ENCODE data around the gene AOC2. TPM values are rescaled to one million over a fixed set of nuclear protein-coding genes. Genes with fewer than 3 reads are reported as not detected.

Gene AOC2
- total RNA-seq, 1 donor from 2014 or later, result 5.0 TPM

- no peak for FAIRE-seq
- H3K27me3 Mint-ChIP-seq (ENCODE audit: low read depth, unreplicated experiment), result peaks cover 1% of the 10 kb centered on the region
Observed at GRCh38 chr17:42832934-42833766, 11.2 kb upstream of the AOC2 start, which contains the start of gene PSME3. TSS of gene PSME3 (plus strand) at chr17:42833397. CDS start at chr17:42833632, 235 bp downstream.

GRCh38 chr17:42833767-42834422 lies 10.5 kb upstream of the AOC2 start:
- TF ChIP-seq EZH2 (IDR thresholded peaks at IDR 0.05; ENCODE audit: insufficient read depth, low read length) (no peak), CTCF (IDR thresholded peaks at IDR 0.05; ENCODE audit: insufficient read depth, low read depth, low read length) (no peak)
- DNase-seq (ENCODE audit: low read depth) (no peak), FAIRE-seq (no peak)
- Histone ChIP-seq H3K4me2 (ENCODE audit: low read length) (peak overlapping the region; percentile 88), H2AFZ (ENCODE audit: low read depth, low read length) (peak overlapping the region; percentile 95), H3K36me3 (ENCODE audit: insufficient read depth, low read length) (peaks cover 23% of the 10 kb centered on the region), H3K4me3 (ENCODE audit: insufficient read depth, low read depth, low read length) (peak overlapping the region; percentile 90), H3K9me3 (ENCODE audit: insufficient read depth, low read depth, low read length) (no peaks in the 10 kb centered on the region), H3K4me1 (ENCODE audit: insufficient read depth, low read length) (peaks cover 10% of the 10 kb centered on the region), H3K79me2 (ENCODE audit: insufficient read depth, low read length) (peaks cover 51% of the 10 kb centered on the region), H3K27me3 (ENCODE audit: insufficient read depth, low read length) (no peaks in the 10 kb centered on the region), H3K27ac (ENCODE audit: low read depth, low read length) (peak overlapping the region; percentile 93), H4K20me1 (ENCODE audit: insufficient read depth, low read length) (peaks cover 22% of the 10 kb centered on the region), H3K9ac (ENCODE audit: low read length) (peak overlapping the region; percentile 92)
- Mint-ChIP-seq H3K27ac (ENCODE audit: unreplicated experiment) (peak overlapping the region; percentile 89), H3K9me3 (ENCODE audit: unreplicated experiment) (no peaks in the 10 kb centered on the region), H3K4me1 (ENCODE audit: low read depth, unreplicated experiment) (peaks cover 15% of the 10 kb centered on the region), H3K4me3 (ENCODE audit: unreplicated experiment) (peak overlapping the region; percentile 96), H3K27me3 (ENCODE audit: low read depth, unreplicated experiment) (no peaks in the 10 kb centered on the region), H3K36me3 (ENCODE audit: low read depth, unreplicated experiment) (peaks cover 3% of the 10 kb centered on the region)

More at GRCh38 chr17:42832934-42833766, 11.2 kb upstream of the AOC2 start, which contains the start of gene PSME3:
- peaks cover 15% of the 10 kb centered on the region for H3K4me1 Mint-ChIP-seq (ENCODE audit: low read depth, unreplicated experiment)
- peak within 1 kb of the TSS; percentile 96 for H3K4me3 Mint-ChIP-seq (ENCODE audit: unreplicated experiment)
- peak within 1 kb of the TSS; percentile 97 for H3K27ac Mint-ChIP-seq (ENCODE audit: unreplicated experiment)
- Histone ChIP-seq H3K36me3 (ENCODE audit: insufficient read depth, low read length) (peaks cover 17% of the 10 kb centered on the region), H3K9ac (ENCODE audit: low read length) (peak within 1 kb of the TSS; percentile 92), H3K27ac (ENCODE audit: low read depth, low read length) (peak within 1 kb of the TSS; percentile 93), H2AFZ (ENCODE audit: low read depth, low read length) (peak within 1 kb of the TSS; percentile 95), H3K79me2 (ENCODE audit: insufficient read depth, low read length) (peaks cover 51% of the 10 kb centered on the region), H3K9me3 (ENCODE audit: insufficient read depth, low read depth, low read length) (no peaks in the 10 kb centered on the region), H3K4me1 (ENCODE audit: insufficient read depth, low read length) (peaks cover 10% of the 10 kb centered on the region), H3K4me2 (ENCODE audit: low read length) (peak within 1 kb of the TSS; percentile 88), H4K20me1 (ENCODE audit: insufficient read depth, low read length) (peaks cover 22% of the 10 kb centered on the region), H3K4me3 (ENCODE audit: insufficient read depth, low read depth, low read length) (peak within 1 kb of the TSS; percentile 90), H3K27me3 (ENCODE audit: insufficient read depth, low read length) (no peaks in the 10 kb centered on the region)
- TF ChIP-seq CTCF (IDR thresholded peaks at IDR 0.05; ENCODE audit: insufficient read depth, low read depth, low read length) (no peak), EZH2 (IDR thresholded peaks at IDR 0.05; ENCODE audit: insufficient read depth, low read length) (no peak)
- H3K9me3 Mint-ChIP-seq (ENCODE audit: unreplicated experiment), result no peaks in the 10 kb centered on the region
- peak; percentile 78 for DNase-seq (ENCODE audit: low read depth)
- H3K36me3 Mint-ChIP-seq (ENCODE audit: low read depth, unreplicated experiment), result peaks cover 3% of the 10 kb centered on the region
